HCT116 (cell line): ENCODE results near the gene CCDC9B. TPM values are rescaled to one million over a fixed set of nuclear protein-coding genes. Genes with fewer than 3 reads are reported as not detected.

Source experiments
- ATAC-seq: fragments of 200-7000 bp; cut with Tn5 transposase; 2 replicates; pipeline ENCODE4 v1.9.1; 2020; ENCODE audit warnings: mild to moderate bottlenecking, moderate library complexity
- BruUV-seq: library from RNA; stranded (reverse); fragments of 400-500 nt; replicated peaks from 2 replicates; lab custom pipeline; 2021; lab: Mats Ljungman, UMichigan
- CTCF ChIA-PET: fragments of 300-600 bp; sonication (Branson Sonifier 250); formaldehyde crosslinking; loops from one replicate; lab custom pipeline; 2021; ENCODE audit warnings: antibody characterized with exemption; lab: Charles Lee
- POLR2A ChIA-PET: fragments of 300-600, 350-600 bp; sonication (Branson Sonifier 250); formaldehyde crosslinking; loops from one replicate; lab custom pipeline; 2021; ENCODE audit warnings: antibody characterized with exemption; lab: Charles Lee
- RAD21 ChIA-PET, 2 experiments: fragments of 300-600 bp; sonication (Branson Sonifier 250); formaldehyde crosslinking; loops; one replicate each; lab custom pipeline; 2023; ENCODE audit warnings: low total read pairs in 2 of 2; ENCODE audit not compliant: uncharacterized antibody in 2 of 2, unreplicated experiment in 2 of 2, low non-redundant PET in 1 of 2; lab: Charles Lee
- DNase-seq: peaks from one replicate; pipeline ENCODE4 v3.0.0-alpha.2; 2010; ENCODE audit warnings: low read depth, low spot score
- H2AFZ ChIP-seq: fragments of 200-600 bp; shearing (Covaris generic), sonication (generic); 2 replicates; pipeline ENCODE4 v1.6.1; 2017; ENCODE audit warnings: low read depth, mixed run types, mixed read lengths, antibody characterized with exemption, low read length; ENCODE audit not compliant: poor library complexity, severe bottlenecking
- H3K27ac ChIP-seq: 2 replicates; pipeline ENCODE4 v1.5.1; 2012; ENCODE audit warnings: low read depth, low read length
- H3K27me3 ChIP-seq: fragments of 200-600 bp; sonication (generic); 2 replicates; pipeline ENCODE4 v1.6.1; 2016; ENCODE audit warnings: mixed run types, low read length, mixed read lengths; ENCODE audit not compliant: insufficient read depth
- H3K36me3 ChIP-seq, 2 experiments: fragments of 200-500 bp in 1 of 2; fragments of 200-600 bp in 1 of 2; sonication (Bioruptor generic) in 1 of 2; sonication (generic) in 1 of 2; 2 replicates each; pipeline versions ENCODE4 v1.5.1 to v1.6.1; 2014 to 2016; ENCODE audit warnings: low read length in 2 of 2, inconsistent platforms in 1 of 2, mixed read lengths in 1 of 2, mixed run types in 1 of 2; ENCODE audit not compliant: insufficient read depth in 2 of 2, control insufficient read depth in 1 of 2
- H3K4me1 ChIP-seq, 2 experiments: fragments of 200-600 bp in 1 of 2; sonication (generic) in 1 of 2; 2 replicates each; pipeline versions ENCODE4 v1.5.1 to v1.6.1; 2012 to 2017; ENCODE audit warnings: low read length in 2 of 2, inconsistent platforms in 1 of 2, mild to moderate bottlenecking in 1 of 2, mixed read lengths in 1 of 2, mixed run types in 1 of 2, moderate library complexity in 1 of 2; ENCODE audit not compliant: insufficient read depth in 2 of 2, control insufficient read depth in 1 of 2
- H3K4me2 ChIP-seq: fragments of 200-600 bp; sonication (generic); 2 replicates; pipeline ENCODE4 v1.6.1; 2017; ENCODE audit warnings: mixed run types, low read length, mixed read lengths
- H3K4me3 ChIP-seq, 2 experiments: fragments of 200-600 bp in 1 of 2; sonication (generic) in 1 of 2; replicated peaks in 1 of 2; 2 replicates each; pipeline ENCODE4 v1.5.1; 2011 to 2016; ENCODE audit warnings: low read length in 2 of 2, control low read depth in 1 of 2, low read depth in 1 of 2, mild to moderate bottlenecking in 1 of 2, mixed read lengths in 1 of 2, mixed run types in 1 of 2
- H3K79me2 ChIP-seq: fragments of 200-600 bp; sonication (generic); 2 replicates; pipeline ENCODE4 v1.6.1; 2017; ENCODE audit warnings: mild to moderate bottlenecking, mixed run types, low read length, moderate library complexity, mixed read lengths; ENCODE audit not compliant: insufficient read depth
- H3K9ac ChIP-seq: fragments of 200-600 bp; sonication (generic); 2 replicates; pipeline ENCODE4 v1.6.1; 2016; ENCODE audit warnings: low read length, mixed read lengths
- H3K9me2 ChIP-seq: fragments of 200-600 bp; sonication (generic), shearing (Covaris generic); 2 replicates; pipeline ENCODE4 v1.6.1; 2017; ENCODE audit warnings: mixed run types, mild to moderate bottlenecking, moderate library complexity; ENCODE audit not compliant: insufficient read depth
- H3K9me3 ChIP-seq, 2 experiments: fragments of 200-500 bp in 1 of 2; fragments of 200-600 bp in 1 of 2; sonication (Bioruptor generic) in 1 of 2; sonication (generic) in 1 of 2; 2 replicates each; pipeline ENCODE4 v1.6.1; 2014 to 2017; ENCODE audit warnings: low read length in 2 of 2, mixed read lengths in 2 of 2, inconsistent platforms in 1 of 2, low read depth in 1 of 2, mild to moderate bottlenecking in 1 of 2, mixed run types in 1 of 2, moderate library complexity in 1 of 2; ENCODE audit not compliant: control insufficient read depth in 1 of 2, insufficient read depth in 1 of 2
- H4K20me1 ChIP-seq: fragments of 200-600 bp; sonication (generic), shearing (Covaris generic); 2 replicates; pipeline ENCODE4 v1.6.1; 2017; ENCODE audit warnings: mixed run types, mild to moderate bottlenecking, moderate library complexity; ENCODE audit not compliant: insufficient read depth
- CBX3 ChIP-seq: IDR thresholded peaks from 2 replicates; pipeline ENCODE4 v1.6.1; 2012; ENCODE audit warnings: low read depth
- EGR1 ChIP-seq: IDR thresholded peaks from 2 replicates; pipeline ENCODE4 v1.6.1; 2012; ENCODE audit warnings: low read depth
- EZH2 ChIP-seq: fragments of 200-600 bp; sonication (generic); IDR thresholded peaks from 2 replicates; pipeline ENCODE4 v1.6.1; 2017; ENCODE audit warnings: antibody characterized with exemption, mixed run types
- EZH2phosphoT487 ChIP-seq: fragments of 200-600 bp; IDR thresholded peaks from 2 replicates; pipeline ENCODE4 v1.6.1; 2018; ENCODE audit warnings: antibody characterized with exemption, borderline replicate concordance
- JUND ChIP-seq: IDR thresholded peaks from 2 replicates; pipeline ENCODE4 v1.6.1; 2012
- POLR2A ChIP-seq: IDR thresholded peaks from 2 replicates; pipeline ENCODE4 v1.7.0; 2011; ENCODE audit warnings: borderline replicate concordance; ENCODE audit not compliant: insufficient read depth, insufficient read length; ENCODE audit errors: extremely low read depth
- POLR2AphosphoS5 ChIP-seq: IDR thresholded peaks from 2 replicates; pipeline ENCODE4 v1.6.1; 2011; ENCODE audit warnings: mild to moderate bottlenecking, low read depth, low read length, moderate library complexity
- RAD21 ChIP-seq: IDR thresholded peaks from 2 replicates; pipeline ENCODE4 v1.6.1; 2012; ENCODE audit warnings: low read depth, mild to moderate bottlenecking
- SIN3A ChIP-seq: IDR thresholded peaks from 2 replicates; pipeline ENCODE4 v1.6.1; 2012; ENCODE audit warnings: low read depth
- SP1 ChIP-seq: IDR thresholded peaks from 2 replicates; pipeline ENCODE4 v1.6.1; 2012; ENCODE audit warnings: low read depth
- TCF7L2 ChIP-seq: IDR thresholded peaks from 2 replicates; pipeline ENCODE4 v1.7.0; 2011; ENCODE audit warnings: borderline replicate concordance, inconsistent platforms; ENCODE audit not compliant: insufficient read depth, insufficient read length; ENCODE audit errors: extremely low read depth
- YY1 ChIP-seq: IDR thresholded peaks from 2 replicates; pipeline ENCODE4 v1.6.1; 2011; ENCODE audit warnings: low read length, low read depth, moderate library complexity, mild to moderate bottlenecking; ENCODE audit not compliant: insufficient replicate concordance; ENCODE audit errors: extremely low read depth
- ZFX ChIP-seq: fragments of 450-650 bp; IDR thresholded peaks from 2 replicates; pipeline ENCODE4 v1.6.1; 2017
- ZNF274 ChIP-seq: fragments of 200-500 bp; sonication (Bioruptor generic); IDR thresholded peaks from 2 replicates; pipeline ENCODE4 v1.6.1; 2014; ENCODE audit warnings: mild to moderate bottlenecking, low read depth, low read length, inconsistent platforms
- intact Hi-C: fragments of 100-400 bp; cut with micrococcal nuclease; formaldehyde crosslinking; loops from 2 replicates; pipeline ENCODE4 v1.10.0; 2022
- total RNA-seq: library from RNA; stranded (reverse); gene quantifications from one replicate; pipeline ENCODE4 v1.2.1, GENCODE V29; 2021; ENCODE audit not compliant: unreplicated experiment
- TF ChIP-seq, protein P1 (sequence below): IDR thresholded peaks from 2 replicates; pipeline ENCODE4 v1.6.1; 2012
- TF ChIP-seq, protein P2 (sequence below): IDR thresholded peaks from 2 replicates; pipeline ENCODE4 v1.6.1; 2012

CCDC9B gene
- total RNA-seq, 1 experiment from 2014 or later: 15.6 TPM

DNA sequence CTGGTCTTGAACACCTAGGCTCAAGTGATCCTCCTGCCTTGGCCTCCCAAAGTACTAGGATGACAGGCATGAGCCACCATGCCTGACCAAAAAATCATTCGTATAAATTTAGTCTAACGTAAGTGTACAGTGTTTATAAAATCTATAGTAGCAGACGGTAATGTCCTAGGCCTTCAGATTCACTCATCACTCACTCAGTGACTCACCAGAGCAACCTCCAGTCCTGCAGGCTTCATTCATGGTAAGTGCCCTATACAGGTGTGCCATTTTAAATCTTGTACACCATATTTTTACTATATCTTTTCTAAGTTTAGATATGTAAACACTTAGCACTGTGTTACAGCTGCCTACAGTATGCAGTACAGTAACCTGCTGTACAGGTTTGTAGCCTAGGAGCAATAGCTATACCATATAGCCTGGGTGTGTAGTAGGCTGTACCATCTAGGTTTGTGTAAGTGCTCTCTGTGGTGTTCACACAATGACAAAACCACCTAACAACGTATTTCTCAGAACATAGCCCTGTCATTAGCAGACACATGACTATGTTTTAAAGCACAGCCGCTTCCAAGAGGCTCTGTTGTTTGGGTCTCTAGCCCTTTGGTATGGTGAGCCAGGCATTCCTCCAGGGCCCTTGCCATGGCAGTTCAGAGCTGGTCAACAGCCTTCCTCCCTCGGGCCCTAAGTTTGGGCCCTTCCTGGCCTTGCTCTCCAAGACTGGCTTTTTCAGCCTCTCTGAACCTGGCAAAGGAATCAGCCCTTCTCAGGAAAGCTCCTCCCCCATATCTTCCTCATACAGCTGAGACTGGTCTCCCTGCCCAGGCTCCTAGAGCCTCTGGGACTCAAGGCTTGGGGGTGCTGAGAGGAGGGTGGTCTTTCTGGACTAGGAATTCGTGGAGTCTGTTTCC lies 1.9 kb upstream of the CCDC9B start:
- H3K79me2 ChIP-seq: peaks cover 5% of the 10 kb centered on the region; the same call in 1 of the 2 replicates
- H4K20me1 ChIP-seq: no peaks in the 10 kb centered on the region
- POLR2A ChIA-PET: no interaction called here
- CTCF ChIA-PET: interaction anchor here (0.8 to 2.9 kb wide), 4 partner anchors 13 to 20 kb away, joined by 3 to 22 read pairs (median 3); partner anchors contain the start of gene DISP2
- no peak overlapping the region for H3K4me3 ChIP-seq
- DNase-seq: no peak
- H3K27ac ChIP-seq: no peak overlapping the region
- no TSS peak for BruUV-seq
- H3K36me3 ChIP-seq: no peaks in the 10 kb centered on the region
- H3K9me2 ChIP-seq: no peaks in the 10 kb centered on the region
- no peak overlapping the region for H2AFZ ChIP-seq
- H3K4me1 ChIP-seq: peaks cover 38 to 78% of the 10 kb centered on the region in 2 experiments
- H3K27me3 ChIP-seq: no peaks in the 10 kb centered on the region
- no peaks in the 10 kb centered on the region for H3K9me3 ChIP-seq
- no peak overlapping the region for H3K4me2 ChIP-seq
- intact Hi-C loops: loop anchor here (10.0 kb wide), 1 partner anchor 162 kb away; no protein-coding TSS in a partner anchor
- TF ChIP-seq, protein P1, sequence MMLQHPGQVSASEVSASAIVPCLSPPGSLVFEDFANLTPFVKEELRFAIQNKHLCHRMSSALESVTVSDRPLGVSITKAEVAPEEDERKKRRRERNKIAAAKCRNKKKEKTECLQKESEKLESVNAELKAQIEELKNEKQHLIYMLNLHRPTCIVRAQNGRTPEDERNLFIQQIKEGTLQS: no peak
- TF ChIP-seq, protein P2, sequence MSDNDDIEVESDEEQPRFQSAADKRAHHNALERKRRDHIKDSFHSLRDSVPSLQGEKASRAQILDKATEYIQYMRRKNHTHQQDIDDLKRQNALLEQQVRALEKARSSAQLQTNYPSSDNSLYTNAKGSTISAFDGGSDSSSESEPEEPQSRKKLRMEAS: no peak
- TF ChIP-seq EZH2: no peak
- no peak for TF ChIP-seq EZH2phosphoT487
- TF ChIP-seq YY1: no peak
- no peak for TF ChIP-seq SIN3A
- TF ChIP-seq ZNF274: no peak
- TF ChIP-seq CBX3: no peak
- TF ChIP-seq JUND: no peak
- no peak for TF ChIP-seq POLR2AphosphoS5
- no peak for TF ChIP-seq ZFX
- no peak for TF ChIP-seq EGR1
- TF ChIP-seq RAD21: no peak
- TF ChIP-seq SP1: no peak
- TF ChIP-seq POLR2A: no peak
- no peak for TF ChIP-seq TCF7L2
- RAD21 ChIA-PET: no interaction called here
- H3K9ac ChIP-seq: no peak overlapping the region
- no peak for ATAC-seq
